ENCODE results near the gene PDZD4.

PDZD4 gene

GRCh38 chrX:153792368-153792767 lies 38.0 kb downstream of the PDZD4 start:
- in situ Hi-C loops (cut with HindIII; ENCODE audit: low sequenced_read_pairs): no loop called here

GRCh38 chrX:153791104-153791852 lies 39.1 kb downstream of the PDZD4 start:
- in situ Hi-C loops (cut with HindIII; ENCODE audit: low sequenced_read_pairs): no loop called here

DNA sequence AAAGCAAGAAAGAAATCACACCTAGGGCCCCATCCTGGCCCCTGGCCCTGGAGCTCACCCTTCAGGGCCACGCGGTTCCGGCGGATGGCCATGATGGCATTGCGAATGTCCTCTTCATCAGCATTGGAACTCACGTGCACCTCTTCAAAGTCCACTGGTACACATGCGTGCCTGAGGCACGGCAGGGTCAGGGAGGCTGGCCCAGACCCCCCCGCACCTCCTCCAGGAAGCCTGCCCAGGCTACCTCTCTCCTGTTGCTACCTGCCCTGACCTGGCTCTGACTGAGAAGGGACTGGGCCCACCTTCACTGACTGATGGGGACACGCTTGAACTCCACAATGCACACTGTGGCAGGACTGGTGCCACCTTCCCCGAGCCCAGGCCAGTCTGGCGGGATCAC lies 40.7 kb downstream of the PDZD4 start:
- in situ Hi-C loops (cut with HindIII; ENCODE audit: low sequenced_read_pairs): no loop called here

- in situ Hi-C loops (cut with HindIII; ENCODE audit: low sequenced_read_pairs): no loop called here
Measured at GRCh38 chrX:153786669-153787068, 43.7 kb downstream of the PDZD4 start.

- in situ Hi-C loops (cut with HindIII; ENCODE audit: low sequenced_read_pairs): no loop called here
Measured at GRCh38 chrX:153784325-153784967, 45.9 kb downstream of the PDZD4 start.

DNA sequence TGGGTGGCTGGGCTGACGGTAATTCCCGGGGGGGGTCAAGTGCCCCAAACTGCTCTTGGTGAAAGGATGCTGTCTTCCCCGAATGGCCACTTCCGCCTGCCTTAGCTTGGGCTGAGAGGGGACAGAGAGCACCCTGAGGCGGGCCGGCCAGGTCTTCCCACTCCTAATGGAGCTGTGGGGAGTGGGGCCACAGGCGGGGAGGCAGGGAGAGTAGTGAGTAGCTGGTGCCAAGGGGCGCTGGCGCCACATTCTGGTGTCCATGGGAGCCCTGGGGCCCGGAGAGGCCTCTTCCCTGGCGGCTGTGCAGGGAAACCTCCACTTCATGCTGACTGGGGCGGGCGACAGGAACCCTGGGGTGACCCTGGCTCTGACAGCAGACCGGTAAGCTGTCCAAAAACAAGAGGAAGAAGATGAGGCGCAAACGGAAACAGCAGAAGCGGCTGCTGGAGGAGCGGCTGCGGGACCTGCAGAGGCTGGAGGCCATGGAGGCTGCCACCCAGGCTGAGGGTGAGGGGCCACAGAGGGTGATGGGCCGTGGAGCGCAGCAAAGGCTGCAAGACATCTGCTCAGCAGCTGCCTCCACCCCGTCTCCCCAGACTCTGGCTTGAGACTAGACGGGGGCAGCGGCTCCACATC lies 46.8 kb downstream of the PDZD4 start:
- in situ Hi-C loops (cut with HindIII; ENCODE audit: low sequenced_read_pairs): no loop called here

- in situ Hi-C loops (cut with HindIII; ENCODE audit: low sequenced_read_pairs): no loop called here
Measured at GRCh38 chrX:153782871-153783270, 47.5 kb downstream of the PDZD4 start.

DNA sequence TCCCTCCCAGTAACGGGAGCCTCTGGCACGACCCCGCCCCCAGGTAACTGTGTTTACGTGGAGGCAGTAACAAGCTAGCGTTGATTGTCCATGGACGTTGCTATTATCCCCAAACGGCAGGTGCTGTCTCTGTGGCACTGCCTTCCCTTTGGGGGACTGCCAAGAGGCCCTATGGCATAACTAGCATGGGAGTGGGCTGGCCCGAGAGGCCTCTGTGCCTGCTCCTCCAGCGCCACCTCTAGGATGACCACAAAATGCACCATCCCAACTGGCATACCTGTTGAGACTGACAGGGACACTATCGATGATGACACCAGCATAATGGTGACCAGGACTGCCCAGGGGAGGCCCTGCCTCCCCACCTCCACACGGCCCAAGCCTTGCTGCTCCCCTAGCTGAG lies 48.0 kb downstream of the PDZD4 start:
- in situ Hi-C loops (cut with HindIII; ENCODE audit: low sequenced_read_pairs): no loop called here

DNA sequence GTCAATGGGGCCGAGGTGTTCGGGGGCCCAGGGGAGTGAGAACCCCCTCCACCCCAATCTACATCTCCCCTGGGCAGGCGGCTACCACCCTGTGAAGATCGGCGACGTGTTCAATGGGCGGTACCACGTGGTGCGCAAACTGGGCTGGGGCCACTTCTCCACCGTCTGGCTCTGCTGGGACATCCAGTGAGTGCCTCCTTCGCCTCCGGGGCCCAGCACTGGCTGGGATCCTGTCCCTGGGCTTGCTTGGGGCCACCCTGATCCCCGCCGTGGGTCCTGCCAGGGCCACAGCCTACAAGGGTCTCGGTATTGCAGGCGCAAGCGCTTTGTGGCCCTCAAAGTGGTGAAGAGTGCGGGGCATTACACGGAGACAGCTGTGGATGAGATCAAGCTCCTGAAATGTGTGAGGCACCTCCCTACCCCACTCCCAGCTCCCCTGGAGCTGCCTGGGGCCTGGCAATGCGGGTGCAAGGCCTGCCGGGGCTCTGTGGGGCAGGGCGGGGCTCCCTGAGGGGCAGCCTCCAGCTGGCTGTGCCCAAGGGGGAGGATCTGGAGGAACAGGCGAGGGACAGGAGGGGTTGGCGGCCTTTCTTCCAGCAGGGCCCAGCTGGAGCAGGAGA lies 48.8 kb downstream of the PDZD4 start:
- in situ Hi-C loops (cut with HindIII; ENCODE audit: low sequenced_read_pairs): no loop called here

- in situ Hi-C loops (cut with HindIII; ENCODE audit: low sequenced_read_pairs): no loop called here
Measured at GRCh38 chrX:153780678-153781427, 49.5 kb downstream of the PDZD4 start, which contains the start of gene SRPK3. TSS of gene SRPK3 (plus strand) at chrX:153781041. CDS start at chrX:153781087, 46 bp downstream.

- in situ Hi-C loops (cut with HindIII; ENCODE audit: low sequenced_read_pairs): no loop called here
Measured at GRCh38 chrX:153779891-153780677, 50.3 kb downstream of the PDZD4 start.

DNA sequence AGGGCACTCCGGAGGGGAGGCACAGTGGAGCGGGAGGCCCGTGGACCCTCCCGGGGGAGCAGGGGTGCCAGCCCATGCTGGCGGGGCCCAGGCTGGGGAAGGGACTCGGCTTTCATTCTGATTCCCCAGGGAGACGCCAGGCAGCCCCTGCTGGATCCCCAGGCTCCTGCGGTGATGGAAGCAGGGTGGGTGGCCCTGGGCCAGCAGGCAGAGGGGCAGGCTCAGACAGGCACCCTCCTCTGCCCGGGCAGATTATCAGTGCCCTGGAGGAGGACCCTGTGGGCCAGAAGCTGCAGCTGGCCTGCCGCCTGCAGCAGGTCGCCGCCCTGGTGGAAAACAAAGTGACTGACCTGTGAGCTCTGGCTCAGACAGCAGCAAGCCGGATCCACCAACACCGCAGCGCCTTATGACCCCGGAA lies 51.7 kb downstream of the PDZD4 start:
- in situ Hi-C loops (cut with HindIII; ENCODE audit: low sequenced_read_pairs): no loop called here

DNA sequence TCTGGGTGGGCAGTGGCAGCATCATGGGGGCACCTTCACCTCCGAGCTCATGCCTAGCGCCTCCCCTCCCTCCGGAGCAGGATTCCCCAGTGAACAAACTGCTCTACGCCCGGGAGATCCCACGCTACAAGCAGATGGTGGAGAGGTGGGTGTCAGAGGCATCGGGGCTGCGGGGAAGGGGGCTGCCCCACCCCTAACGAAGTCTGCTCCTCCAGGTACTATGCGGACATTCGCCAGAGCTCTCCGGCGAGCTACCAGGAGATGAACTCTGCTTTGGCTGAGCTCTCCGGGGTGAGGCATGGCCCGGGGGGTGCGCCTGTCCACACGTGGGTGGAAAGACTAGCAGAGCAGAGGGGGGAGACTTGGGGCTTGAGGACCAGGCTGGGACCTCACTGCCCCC lies 52.2 kb downstream of the PDZD4 start:
- in situ Hi-C loops (cut with HindIII; ENCODE audit: low sequenced_read_pairs): no loop called here

DNA sequence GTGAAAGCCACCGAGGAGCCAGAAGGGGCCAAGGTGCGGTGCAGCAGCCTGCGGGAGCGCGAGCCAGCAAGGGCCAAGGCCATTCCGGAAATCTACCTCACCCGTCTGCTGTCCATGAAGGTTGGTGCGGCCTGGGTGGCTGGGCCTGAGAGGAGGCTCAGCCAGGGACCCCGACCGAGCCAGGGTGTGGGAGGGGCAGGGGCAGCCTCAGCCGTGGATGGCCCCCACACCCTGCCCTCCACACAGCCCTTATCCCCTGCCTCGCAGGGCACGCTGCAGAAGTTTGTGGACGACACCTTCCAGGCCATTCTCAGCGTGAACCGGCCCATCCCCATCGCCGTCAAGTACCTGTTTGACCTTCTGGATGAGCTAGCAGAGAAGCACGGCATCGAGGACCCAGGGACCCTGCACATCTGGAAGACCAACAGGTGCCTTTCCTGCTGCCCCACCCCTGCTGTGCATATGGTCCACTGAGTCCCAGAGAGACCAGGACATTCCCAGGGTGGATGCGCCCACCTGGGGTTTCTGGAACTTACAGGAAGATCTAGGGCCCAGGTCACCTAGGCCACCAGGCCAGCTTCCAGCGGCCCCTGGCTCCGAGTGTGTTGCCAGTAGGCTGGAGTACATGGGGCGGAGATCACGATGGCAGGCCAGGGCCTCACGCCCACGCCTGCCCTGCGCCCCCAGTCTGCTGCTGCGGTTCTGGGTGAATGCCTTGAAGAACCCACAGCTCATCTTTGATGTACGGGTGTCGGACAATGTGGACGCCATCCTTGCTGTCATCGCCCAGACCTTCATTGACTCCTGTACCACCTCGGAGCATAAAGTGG lies 52.9 kb downstream of the PDZD4 start:
- in situ Hi-C loops (cut with HindIII; ENCODE audit: low sequenced_read_pairs): no loop called here

DNA sequence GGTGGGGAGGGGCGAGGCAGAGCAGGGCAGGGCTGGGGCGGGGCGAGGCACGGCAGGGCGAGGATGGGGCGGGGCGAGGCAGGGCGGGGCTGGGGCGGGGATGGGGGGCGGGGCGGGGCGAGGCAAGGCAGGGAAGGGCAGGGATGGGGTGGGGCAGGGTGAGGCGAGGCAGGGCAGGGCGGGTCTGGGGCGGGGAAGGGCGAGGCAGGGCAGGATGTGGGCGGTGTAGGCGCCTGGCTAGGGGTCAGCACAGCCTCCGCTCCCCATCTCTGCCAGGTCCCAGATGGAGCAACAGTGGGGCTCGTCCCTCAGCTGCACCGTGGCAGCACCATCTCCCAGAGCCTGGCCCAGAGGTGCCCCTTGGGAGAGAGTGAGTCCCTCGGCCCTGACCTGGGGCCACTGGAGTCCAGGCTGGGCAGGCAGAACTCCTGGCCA lies 53.7 kb downstream of the PDZD4 start:
- in situ Hi-C loops (cut with HindIII; ENCODE audit: low sequenced_read_pairs): no loop called here

GRCh38 chrX:153776120-153776599 lies 54.2 kb downstream of the PDZD4 start:
- in situ Hi-C loops (cut with HindIII; ENCODE audit: low sequenced_read_pairs): no loop called here

DNA sequence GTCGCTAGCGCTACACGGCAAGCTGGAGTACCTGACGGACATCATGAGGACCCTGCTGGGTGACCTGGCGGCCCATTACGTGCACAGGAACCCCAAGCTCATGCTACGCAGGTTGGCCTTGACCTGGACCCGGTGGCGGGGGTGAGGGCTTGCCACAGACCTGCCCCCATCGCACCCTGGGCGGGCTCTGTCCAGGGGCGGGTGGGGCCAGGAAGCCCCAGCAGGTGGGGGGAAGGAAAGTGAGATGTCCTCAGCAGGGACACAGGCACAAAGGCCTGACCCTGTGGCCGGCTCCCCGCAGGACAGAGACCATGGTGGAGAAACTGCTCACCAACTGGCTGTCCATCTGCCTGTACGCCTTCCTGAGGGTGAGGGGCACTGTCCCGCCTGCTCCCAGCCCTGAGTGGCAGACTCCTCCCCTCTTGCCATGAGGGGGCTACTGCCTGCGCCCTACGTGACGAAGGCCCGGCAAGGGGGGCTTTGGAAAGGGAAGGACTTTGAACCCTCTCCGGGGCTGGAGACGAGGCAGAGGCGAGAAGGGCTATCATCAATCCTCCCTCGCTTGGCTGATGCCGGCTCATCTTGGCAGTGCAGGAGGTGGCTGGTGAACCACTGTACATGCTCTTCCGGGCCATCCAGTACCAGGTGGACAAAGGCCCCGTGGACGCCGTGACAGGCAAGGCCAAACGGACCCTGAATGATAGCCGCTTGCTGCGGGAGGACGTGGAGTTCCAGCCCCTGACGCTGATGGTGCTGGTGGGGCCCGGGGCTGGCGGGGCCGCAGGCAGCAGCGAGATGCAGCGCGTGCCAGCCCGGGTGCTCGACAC lies 54.8 kb downstream of the PDZD4 start:
- in situ Hi-C loops (cut with HindIII; ENCODE audit: low sequenced_read_pairs): no loop called here
